GM23338 (cell line): Measurements from ENCODE around the gene AKAP13. TPM values are rescaled to one million over a fixed set of nuclear protein-coding genes. Genes with fewer than 3 reads are reported as not detected.
"Not testable (repeated sequence)": the region's sequence is repeated elsewhere in the genome, so short reads cannot be mapped to it uniquely, and the experiment has no call there.

ENCODE experiments used
- ATAC-seq: fragments of 200-7000 bp; cut with Tn5 transposase; 3 replicates; pipeline ENCODE4 v1.9.1; 2020
- DNase-seq: peaks from one replicate; pipeline ENCODE4 v3.0.0-alpha.2; 2015; ENCODE audit warnings: low spot score
- H2AFZ ChIP-seq: fragments of 200-600 bp; sonication (generic); 2 replicates; pipeline ENCODE4 v1.8.0; 2016; ENCODE audit warnings: antibody characterized with exemption, mild to moderate bottlenecking, moderate library complexity
- H3F3A ChIP-seq: fragments of 200-600 bp; sonication (generic); replicated peaks from 2 replicates; pipeline ENCODE4 v1.8.0; 2017; ENCODE audit warnings: antibody characterized with exemption, mixed run types, low read depth
- H3K27ac ChIP-seq: fragments of 200-600 bp; sonication (generic); 2 replicates; pipeline ENCODE4 v1.6.1; 2016; ENCODE audit warnings: low read depth
- H3K27me3 ChIP-seq: fragments of 200-600 bp; sonication (generic); 2 replicates; pipeline ENCODE4 v1.8.0; 2016; ENCODE audit warnings: mild to moderate bottlenecking, mixed run types, moderate library complexity; ENCODE audit not compliant: insufficient read depth
- H3K36me3 ChIP-seq: fragments of 200-600 bp; sonication (generic); 2 replicates; pipeline ENCODE4 v1.8.0; 2016; ENCODE audit warnings: mild to moderate bottlenecking; ENCODE audit not compliant: insufficient read depth
- H3K4me1 ChIP-seq: fragments of 200-600 bp; sonication (generic); 2 replicates; pipeline ENCODE4 v1.8.0; 2016; ENCODE audit warnings: mild to moderate bottlenecking, moderate library complexity; ENCODE audit not compliant: insufficient read depth
- H3K4me2 ChIP-seq: fragments of 200-600 bp; sonication (generic); 2 replicates; pipeline ENCODE4 v1.7.1; 2017; ENCODE audit warnings: mixed run types
- H3K4me3 ChIP-seq: fragments of 200-600 bp; sonication (generic); 2 replicates; pipeline ENCODE4 v1.6.1; 2016; ENCODE audit warnings: mixed run types
- H3K79me2 ChIP-seq: fragments of 200-600 bp; sonication (generic); replicated peaks from 2 replicates; pipeline ENCODE4 v1.8.0; 2017; ENCODE audit warnings: mild to moderate bottlenecking; ENCODE audit not compliant: insufficient read depth
- H3K9me2 ChIP-seq: fragments of 200-600 bp; sonication (generic); 2 replicates; pipeline ENCODE4 v1.8.0; 2017; ENCODE audit not compliant: insufficient read depth
- H4K20me1 ChIP-seq: fragments of 200-600 bp; sonication (generic); replicated peaks from 2 replicates; pipeline ENCODE4 v1.8.0; 2017; ENCODE audit warnings: mild to moderate bottlenecking; ENCODE audit not compliant: insufficient read depth
- H3K27ac Mint-ChIP-seq: 2 replicates; pipeline ENCODE4 v1.8.0; 2020; ENCODE audit warnings: inconsistent platforms, mild to moderate bottlenecking, moderate library complexity, mixed read lengths
- H3K27me3 Mint-ChIP-seq: 3 replicates; pipeline ENCODE4 v1.8.0; 2022; ENCODE audit warnings: low read depth, mild to moderate bottlenecking, moderate library complexity, mixed read lengths, inconsistent platforms; ENCODE audit not compliant: insufficient read depth, poor library complexity
- H3K36me3 Mint-ChIP-seq: 3 replicates; pipeline ENCODE4 v1.8.0; 2021; ENCODE audit warnings: low read depth, mild to moderate bottlenecking, inconsistent platforms, moderate library complexity, mixed read lengths
- H3K4me1 Mint-ChIP-seq: 3 replicates; pipeline ENCODE4 v1.8.0; 2020; ENCODE audit warnings: mild to moderate bottlenecking, inconsistent platforms, mixed read lengths
- H3K4me3 Mint-ChIP-seq: 3 replicates; pipeline ENCODE4 v1.8.0; 2021; ENCODE audit warnings: moderate library complexity, mild to moderate bottlenecking, inconsistent platforms, mixed read lengths
- H3K9me3 Mint-ChIP-seq: 3 replicates; pipeline ENCODE4 v1.8.0; 2020; ENCODE audit warnings: moderate library complexity, mild to moderate bottlenecking, inconsistent platforms, mixed read lengths
- CREB1 ChIP-seq: fragments of 250-450 bp; sonication (Bioruptor Pico); IDR thresholded peaks from 2 replicates; pipeline ENCODE4 v1.5.0; 2020; ENCODE audit warnings: low read depth, mild to moderate bottlenecking, moderate library complexity
- CTCF ChIP-seq, 2 experiments: fragments of 200-600 bp in 1 of 2; sonication (generic) in 1 of 2; conservative IDR thresholded peaks; 2 replicates each; pipeline versions ENCODE4 v1.5.1 to v1.6.1; 2016 to 2017; ENCODE audit warnings: antibody characterized with exemption in 2 of 2, low read depth in 2 of 2, mild to moderate bottlenecking in 2 of 2, moderate library complexity in 1 of 2
- ETS1 ChIP-seq: IDR thresholded peaks from 2 replicates; pipeline ENCODE4 v1.6.1; 2016; ENCODE audit warnings: antibody characterized with exemption
- EZH2phosphoT487 ChIP-seq: fragments of 200-600 bp; sonication (generic); IDR thresholded peaks from one replicate; pipeline ENCODE4 v1.8.1; 2018; ENCODE audit warnings: antibody characterized with exemption; ENCODE audit not compliant: unreplicated experiment
- JUNB ChIP-seq: IDR thresholded peaks from one replicate; pipeline ENCODE4 v1.6.1; 2016; ENCODE audit warnings: antibody characterized with exemption; ENCODE audit not compliant: unreplicated experiment
- NANOG ChIP-seq: IDR thresholded peaks from 2 replicates; pipeline ENCODE4 v1.6.1; 2016; ENCODE audit warnings: antibody characterized with exemption, borderline replicate concordance
- POLR2AphosphoS5 ChIP-seq: IDR thresholded peaks from 2 replicates; pipeline ENCODE4 v1.6.1; 2016; ENCODE audit warnings: antibody characterized with exemption, low read depth
- ZNF114 ChIP-seq: fragments of 250-450 bp; sonication (Bioruptor Pico); IDR thresholded peaks from 2 replicates; pipeline ENCODE4 v1.5.0; 2020; ENCODE audit warnings: mild to moderate bottlenecking, moderate library complexity
- ZNF331 ChIP-seq: fragments of 250-450 bp; sonication (Bioruptor Pico); IDR thresholded peaks from 2 replicates; pipeline ENCODE4 v1.5.0; 2020; ENCODE audit warnings: low read depth, mild to moderate bottlenecking, moderate library complexity
- ZNF462 ChIP-seq: fragments of 250-450 bp; sonication (Bioruptor Pico); IDR thresholded peaks from 2 replicates; pipeline ENCODE4 v1.5.0; 2020; ENCODE audit warnings: mild to moderate bottlenecking, moderate library complexity
- polyA plus RNA-seq: library from polyadenylated mRNA; unstranded; fragments of >200 nt; fragmentation: Nextera tagmentation; extraction: Ambion mirVana; gene quantifications from 2 replicates; pipeline ENCODE4 v1.2.1, GENCODE V29; 2016
- total RNA-seq: library from RNA; depleted of rRNA; stranded (reverse); fragments of >200 nt; shearing (Covaris generic); gene quantifications from 2 replicates; pipeline ENCODE4 v1.2.3, GENCODE V29; 2014

Gene AKAP13
- total and polyA plus RNA-seq, 2 experiments from 2014 or later, result 46.2 to 60.7 TPM

GRCh38 chr15:85586196-85586595 is 205.8 kb downstream of the AKAP13 start:
- not testable (repeated sequence) for ATAC-seq, H3K36me3 ChIP-seq

GRCh38 chr15:85587707-85588411 is 207.5 kb downstream of the AKAP13 start:
- H4K20me1 ChIP-seq, result peaks cover 4% of the 10 kb centered on the region; the same call in 1 of the 2 replicates
- no peaks in the 10 kb centered on the region for H3K36me3 ChIP-seq
- H3K9me2 ChIP-seq, result no peaks in the 10 kb centered on the region
- no peak overlapping the region for H2AFZ ChIP-seq
- peaks cover 21% of the 10 kb centered on the region for H3K79me2 ChIP-seq
- Mint-ChIP-seq H3K4me1 (peaks cover 21% of the 10 kb centered on the region; the same call in 2 of the 3 replicates), H3K27ac (no peak overlapping the region), H3K9me3 (no peaks in the 10 kb centered on the region), H3K27me3 (no peaks in the 10 kb centered on the region), H3K4me3 (no peak overlapping the region), H3K36me3 (peaks cover 5% of the 10 kb centered on the region; the same call in 1 of the 3 replicates)
- no peaks in the 10 kb centered on the region for H3K27me3 ChIP-seq
- H3F3A ChIP-seq, result no peaks in the 10 kb centered on the region
- DNase-seq (no peak), ATAC-seq (no peak)
- H3K4me3 ChIP-seq, result no peak overlapping the region
- H3K4me2 ChIP-seq, result no peak overlapping the region
- H3K4me1 ChIP-seq, result peaks cover 13% of the 10 kb centered on the region; the same call in 1 of the 2 replicates
- no peak overlapping the region for H3K27ac ChIP-seq
- no peak for TF ChIP-seq ZNF462 (CRISPR knock-in tag)
- no peak for TF ChIP-seq ZNF114
- TF ChIP-seq CREB1 (CRISPR knock-in tag), result no peak
- no peak for TF ChIP-seq ZNF331 (CRISPR knock-in tag)
- TF ChIP-seq NANOG, result no peak
- TF ChIP-seq JUNB, result no peak
- no peak for TF ChIP-seq POLR2AphosphoS5
- TF ChIP-seq CTCF (conservative IDR thresholded peaks at IDR 0.05; ENCODE audit: low read depth in 2 of 2), result no peak
- no peak for TF ChIP-seq ETS1
- TF ChIP-seq EZH2phosphoT487, result no peak

More at GRCh38 chr15:85586196-85586595, 205.8 kb downstream of the AKAP13 start:
- H3F3A ChIP-seq, H3K27me3 ChIP-seq, H3K4me3 Mint-ChIP-seq, H3K27ac Mint-ChIP-seq, H3K27ac ChIP-seq, H3K36me3 Mint-ChIP-seq, H3K4me3 ChIP-seq, DNase-seq, H3K27me3 Mint-ChIP-seq, H3K9me2 ChIP-seq, H3K4me2 ChIP-seq, H2AFZ ChIP-seq, H3K9me3 Mint-ChIP-seq: not testable (repeated sequence)
- Histone ChIP-seq H4K20me1 (0 out of 2 replicates have a peak, but pooled peaks cover 13% of the 10 kb centered on the region), H3K4me1 (peaks cover 13% of the 10 kb centered on the region; the same call in 1 of the 2 replicates), H3K79me2 (peaks cover 23% of the 10 kb centered on the region)
- H3K4me1 Mint-ChIP-seq, result peaks cover 26% of the 10 kb centered on the region; the same call in 2 of the 3 replicates
